Measurements from ENCODE around the gene HABP4. TPM values are rescaled to one million over a fixed set of nuclear protein-coding genes. Genes with fewer than 3 reads are reported as not detected.

Gene HABP4
- total RNA-seq, 4 donors from 2014 or later: 0.80 to 12.4 (median 2.7) TPM

DNA sequence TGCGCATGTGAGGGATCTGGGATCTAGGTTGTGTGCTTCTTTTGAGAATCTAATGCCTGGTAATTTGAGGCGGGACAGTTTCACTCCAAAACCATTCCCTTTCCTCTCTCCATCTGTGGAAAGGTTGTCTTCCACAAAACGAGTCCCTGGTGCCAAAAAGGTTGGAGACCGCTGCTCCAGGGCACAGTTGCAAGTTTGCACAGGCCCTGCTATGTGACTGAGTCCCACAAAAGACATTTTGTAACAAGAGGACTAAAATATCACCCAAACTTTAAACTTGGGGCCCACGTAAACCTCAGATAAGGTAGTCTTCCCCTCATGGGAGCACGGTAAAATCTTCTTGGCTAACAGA lies 26.0 kb upstream of the HABP4 start:
- Histone ChIP-seq H3K27ac (peak overlapping the region in 3 of 4 donors; percentile 1 to 30 (median 6)), H3K9me3 (no peaks in the 10 kb centered on the region), H3K36me3 (no peaks in the 10 kb centered on the region), H3K27me3 (no peaks in the 10 kb centered on the region), H3K4me3 (no peak overlapping the region), H3K4me1 (peaks cover 7 to 34% (median 22%) of the 10 kb centered on the region in 3 donors)
- no peak for DNase-seq
- no peak for TF ChIP-seq POLR2A (IDR thresholded peaks at IDR 0.05)
- TF ChIP-seq, protein P1, sequence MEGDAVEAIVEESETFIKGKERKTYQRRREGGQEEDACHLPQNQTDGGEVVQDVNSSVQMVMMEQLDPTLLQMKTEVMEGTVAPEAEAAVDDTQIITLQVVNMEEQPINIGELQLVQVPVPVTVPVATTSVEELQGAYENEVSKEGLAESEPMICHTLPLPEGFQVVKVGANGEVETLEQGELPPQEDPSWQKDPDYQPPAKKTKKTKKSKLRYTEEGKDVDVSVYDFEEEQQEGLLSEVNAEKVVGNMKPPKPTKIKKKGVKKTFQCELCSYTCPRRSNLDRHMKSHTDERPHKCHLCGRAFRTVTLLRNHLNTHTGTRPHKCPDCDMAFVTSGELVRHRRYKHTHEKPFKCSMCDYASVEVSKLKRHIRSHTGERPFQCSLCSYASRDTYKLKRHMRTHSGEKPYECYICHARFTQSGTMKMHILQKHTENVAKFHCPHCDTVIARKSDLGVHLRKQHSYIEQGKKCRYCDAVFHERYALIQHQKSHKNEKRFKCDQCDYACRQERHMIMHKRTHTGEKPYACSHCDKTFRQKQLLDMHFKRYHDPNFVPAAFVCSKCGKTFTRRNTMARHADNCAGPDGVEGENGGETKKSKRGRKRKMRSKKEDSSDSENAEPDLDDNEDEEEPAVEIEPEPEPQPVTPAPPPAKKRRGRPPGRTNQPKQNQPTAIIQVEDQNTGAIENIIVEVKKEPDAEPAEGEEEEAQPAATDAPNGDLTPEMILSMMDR (IDR thresholded peaks at IDR 0.05): no peak
- WGBS, 2 donors: 47 to 62% methylated on average over 5 of the region's 6 CpGs
- intact Hi-C loops (cut with DNase I): no loop called here

GRCh38 chr9:96425500-96426169 lies 24.3 kb upstream of the HABP4 start:
- no peak for TF ChIP-seq POLR2A (IDR thresholded peaks at IDR 0.05)
- TF ChIP-seq, protein P1 (IDR thresholded peaks at IDR 0.05): no peak
- Histone ChIP-seq H3K9me3 (no peaks in the 10 kb centered on the region), H3K36me3 (no peaks in the 10 kb centered on the region), H3K4me1 (peaks cover 7 to 18% (median 12%) of the 10 kb centered on the region in 3 donors), H3K27me3 (no peaks in the 10 kb centered on the region), H3K4me3 (no peak overlapping the region), H3K27ac (no peak overlapping the region)
- DNase-seq: no peak
- 72 to 80% methylated on average over 4 of the region's 4 CpGs for WGBS, 2 donors
- intact Hi-C loops (cut with DNase I): no loop called here

GRCh38 chr9:96429732-96430131 lies 20.2 kb upstream of the HABP4 start:
- Histone ChIP-seq H3K36me3 (no peaks in the 10 kb centered on the region), H3K4me3 (no peak overlapping the region), H3K27me3 (no peaks in the 10 kb centered on the region), H3K27ac (no peak overlapping the region), H3K4me1 (no peaks in the 10 kb centered on the region), H3K9me3 (no peaks in the 10 kb centered on the region)
- DNase-seq: no peak
- intact Hi-C loops (cut with DNase I): loop anchor here (10.0 kb wide), 1 partner anchor 235 kb away; no protein-coding TSS in a partner anchor
- TF ChIP-seq, protein P1 (IDR thresholded peaks at IDR 0.05): no peak
- TF ChIP-seq POLR2A (IDR thresholded peaks at IDR 0.05): no peak

DNA sequence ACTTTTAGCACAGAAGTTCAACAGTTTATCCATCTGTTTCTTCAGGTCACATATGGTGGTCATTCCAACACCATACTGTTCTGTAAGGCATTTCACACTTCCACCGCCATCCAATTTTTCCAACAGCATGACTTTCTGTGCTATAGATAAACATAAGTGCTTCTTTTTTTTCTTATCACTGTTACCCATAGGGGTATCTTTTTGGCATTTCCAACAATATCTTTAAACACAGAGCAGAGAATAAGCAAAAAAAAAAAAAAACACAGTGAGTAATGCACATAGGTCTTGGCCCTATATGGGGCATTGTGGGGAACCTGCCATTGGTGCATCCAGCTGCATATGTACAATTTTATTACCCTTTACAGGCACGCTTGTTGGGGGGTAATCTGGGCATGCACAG lies 19.6 kb upstream of the HABP4 start:
- no peaks in the 10 kb centered on the region for H3K36me3 ChIP-seq
- H3K9me3 ChIP-seq: peaks cover 0 to 4% (median 0%) of the 10 kb centered on the region in 3 donors
- TF ChIP-seq, protein P1 (IDR thresholded peaks at IDR 0.05): no peak
- TF ChIP-seq POLR2A (IDR thresholded peaks at IDR 0.05): no peak
- H3K27me3 ChIP-seq: no peaks in the 10 kb centered on the region
- H3K4me1 ChIP-seq: no peaks in the 10 kb centered on the region
- WGBS, 2 donors: 86 to 89% methylated on average over 2 of the region's 2 CpGs
- H3K4me3 ChIP-seq: no peak overlapping the region
- intact Hi-C loops (cut with DNase I): loop anchor here (10.0 kb wide), 1 partner anchor 234 kb away; no protein-coding TSS in a partner anchor
- no peak for DNase-seq
- no peak overlapping the region for H3K27ac ChIP-seq

DNA sequence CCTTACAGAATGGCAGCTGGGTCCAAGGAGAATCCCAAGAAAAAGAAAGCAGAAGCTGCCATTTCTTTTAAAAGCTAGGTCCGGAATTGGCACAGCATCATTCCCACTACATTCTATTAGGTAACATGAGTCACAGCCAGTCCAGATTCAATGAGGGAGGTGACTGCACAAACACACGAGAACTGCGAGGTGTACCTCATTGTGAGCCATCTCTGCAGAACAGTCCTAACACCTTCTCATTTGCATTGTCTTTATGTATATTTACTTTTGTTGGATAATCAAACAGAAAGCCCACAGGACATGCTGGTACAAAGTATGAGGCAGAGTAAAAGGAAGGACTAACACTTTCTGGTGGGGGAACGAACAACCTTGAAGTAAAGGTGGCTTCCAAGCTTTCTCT lies 14.6 kb upstream of the HABP4 start:
- intact Hi-C loops (cut with DNase I): loop anchor here (10.0 kb wide), 1 partner anchor 229 kb away; no protein-coding TSS in a partner anchor
- no peaks in the 10 kb centered on the region for H3K27me3 ChIP-seq
- DNase-seq: no peak
- peaks cover 0 to 4% (median 0%) of the 10 kb centered on the region in 3 donors for H3K9me3 ChIP-seq
- TF ChIP-seq, protein P1 (IDR thresholded peaks at IDR 0.05): no peak
- TF ChIP-seq POLR2A (IDR thresholded peaks at IDR 0.05): no peak
- no peaks in the 10 kb centered on the region for H3K36me3 ChIP-seq
- H3K27ac ChIP-seq: no peak overlapping the region
- 47 to 51% methylated on average over 4 of the region's 4 CpGs for WGBS, 2 donors
- H3K4me3 ChIP-seq: no peak overlapping the region
- H3K4me1 ChIP-seq: no peaks in the 10 kb centered on the region

Data from esophagus squamous epithelium (tissue), 5 donors.